ENCODE measurements around the gene EFNA2.

- TF ChIP-seq, protein P1, sequence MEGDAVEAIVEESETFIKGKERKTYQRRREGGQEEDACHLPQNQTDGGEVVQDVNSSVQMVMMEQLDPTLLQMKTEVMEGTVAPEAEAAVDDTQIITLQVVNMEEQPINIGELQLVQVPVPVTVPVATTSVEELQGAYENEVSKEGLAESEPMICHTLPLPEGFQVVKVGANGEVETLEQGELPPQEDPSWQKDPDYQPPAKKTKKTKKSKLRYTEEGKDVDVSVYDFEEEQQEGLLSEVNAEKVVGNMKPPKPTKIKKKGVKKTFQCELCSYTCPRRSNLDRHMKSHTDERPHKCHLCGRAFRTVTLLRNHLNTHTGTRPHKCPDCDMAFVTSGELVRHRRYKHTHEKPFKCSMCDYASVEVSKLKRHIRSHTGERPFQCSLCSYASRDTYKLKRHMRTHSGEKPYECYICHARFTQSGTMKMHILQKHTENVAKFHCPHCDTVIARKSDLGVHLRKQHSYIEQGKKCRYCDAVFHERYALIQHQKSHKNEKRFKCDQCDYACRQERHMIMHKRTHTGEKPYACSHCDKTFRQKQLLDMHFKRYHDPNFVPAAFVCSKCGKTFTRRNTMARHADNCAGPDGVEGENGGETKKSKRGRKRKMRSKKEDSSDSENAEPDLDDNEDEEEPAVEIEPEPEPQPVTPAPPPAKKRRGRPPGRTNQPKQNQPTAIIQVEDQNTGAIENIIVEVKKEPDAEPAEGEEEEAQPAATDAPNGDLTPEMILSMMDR (conservative IDR thresholded peaks at IDR 0.05; ENCODE audit: low read length): no peak
- TF ChIP-seq EZH2phosphoT487 (IDR thresholded peaks at IDR 0.05; ENCODE audit: borderline replicate concordance): no peak
Observed at GRCh38 chr19:1343041-1343440, 57.4 kb downstream of the EFNA2 start.
